ENCODE data around the gene ADRM1. TPM values are rescaled to one million over a fixed set of nuclear protein-coding genes. Genes with fewer than 3 reads are reported as not detected.

ADRM1 gene
- total RNA-seq, 1 donor from 2014 or later = 193 TPM

- no peak overlapping the region for H3K4me3 ChIP-seq (ENCODE audit: low read depth, low read length)
- no peak for DNase-seq (ENCODE audit: low read depth)
- peaks cover 4% of the 10 kb centered on the region for H3K36me3 ChIP-seq (ENCODE audit: control insufficient read depth, insufficient read depth, low read length)
- H3K27me3 ChIP-seq (ENCODE audit: control insufficient read depth, insufficient read depth, low read length) = no peaks in the 10 kb centered on the region
- no peak for TF ChIP-seq CTCF (IDR thresholded peaks at IDR 0.05; ENCODE audit: insufficient read depth, low read length, poor library complexity, severe bottlenecking)
These were observed 43.6 kb upstream of the ADRM1 start for GRCh38 chr20:62259294-62259565.

GRCh38 chr20:62262064-62262463 lies 40.7 kb upstream of the ADRM1 start:
- TF ChIP-seq CTCF (IDR thresholded peaks at IDR 0.05; ENCODE audit: insufficient read depth, low read length, poor library complexity, severe bottlenecking) = no peak
- DNase-seq (ENCODE audit: low read depth) = no peak
- no peaks in the 10 kb centered on the region for H3K27me3 ChIP-seq (ENCODE audit: control insufficient read depth, insufficient read depth, low read length)
- no peak overlapping the region for H3K4me3 ChIP-seq (ENCODE audit: low read depth, low read length)
- peaks cover 4% of the 10 kb centered on the region for H3K36me3 ChIP-seq (ENCODE audit: control insufficient read depth, insufficient read depth, low read length)

- no peak for TF ChIP-seq CTCF (IDR thresholded peaks at IDR 0.05; ENCODE audit: insufficient read depth, low read length, poor library complexity, severe bottlenecking)
- Histone ChIP-seq H3K27me3 (ENCODE audit: control insufficient read depth, insufficient read depth, low read length) (no peaks in the 10 kb centered on the region), H3K36me3 (ENCODE audit: control insufficient read depth, insufficient read depth, low read length) (peaks cover 3% of the 10 kb centered on the region), H3K4me3 (ENCODE audit: low read depth, low read length) (no peak overlapping the region)
- no peak for DNase-seq (ENCODE audit: low read depth)
These were observed 39.4 kb upstream of the ADRM1 start for GRCh38 chr20:62263396-62263795.

GRCh38 chr20:62265365-62265764 lies 37.4 kb upstream of the ADRM1 start:
- TF ChIP-seq CTCF (IDR thresholded peaks at IDR 0.05; ENCODE audit: insufficient read depth, low read length, poor library complexity, severe bottlenecking) = no peak
- peaks cover 1% of the 10 kb centered on the region for H3K36me3 ChIP-seq (ENCODE audit: control insufficient read depth, insufficient read depth, low read length)
- DNase-seq (ENCODE audit: low read depth) = no peak
- H3K4me3 ChIP-seq (ENCODE audit: low read depth, low read length) = no peak overlapping the region
- no peaks in the 10 kb centered on the region for H3K27me3 ChIP-seq (ENCODE audit: control insufficient read depth, insufficient read depth, low read length)

- no peak for DNase-seq (ENCODE audit: low read depth)
- no peak for TF ChIP-seq CTCF (IDR thresholded peaks at IDR 0.05; ENCODE audit: insufficient read depth, low read length, poor library complexity, severe bottlenecking)
- no peak overlapping the region for H3K4me3 ChIP-seq (ENCODE audit: low read depth, low read length)
- peaks cover 1% of the 10 kb centered on the region for H3K36me3 ChIP-seq (ENCODE audit: control insufficient read depth, insufficient read depth, low read length)
- H3K27me3 ChIP-seq (ENCODE audit: control insufficient read depth, insufficient read depth, low read length) = no peaks in the 10 kb centered on the region
These were observed 36.5 kb upstream of the ADRM1 start for GRCh38 chr20:62266340-62266739.

GRCh38 chr20:62266851-62267250 lies 35.9 kb upstream of the ADRM1 start:
- no peak for TF ChIP-seq CTCF (IDR thresholded peaks at IDR 0.05; ENCODE audit: insufficient read depth, low read length, poor library complexity, severe bottlenecking)

More at GRCh38 chr20:62266851-62267250, 35.9 kb upstream of the ADRM1 start:
- H3K4me3 ChIP-seq (ENCODE audit: low read depth, low read length) = no peak overlapping the region
- no peaks in the 10 kb centered on the region for H3K27me3 ChIP-seq (ENCODE audit: control insufficient read depth, insufficient read depth, low read length)
- DNase-seq (ENCODE audit: low read depth) = no peak
- peaks cover 1% of the 10 kb centered on the region for H3K36me3 ChIP-seq (ENCODE audit: control insufficient read depth, insufficient read depth, low read length)
